ENCODE measurements around the gene TOMM7.

- TF ChIP-seq CTCF (IDR thresholded peaks at IDR 0.05) (no peak), POLR2A (IDR thresholded peaks at IDR 0.05) (no peak)
Measured at GRCh38 chr7:22801912-22802311, 20.7 kb downstream of the TOMM7 start.
